Iris pigment epithelial cell (primary cell): ENCODE results near the gene CDKN2AIP.
A peak's percentile ranks its signal among the peaks of the same experiment; 100 is the strongest.
"Not testable (repeated sequence)": the region's sequence is repeated elsewhere in the genome, so short reads cannot be mapped to it uniquely, and the experiment has no call there.

Experiments
- DNase-seq: peaks from one replicate; pipeline ENCODE4 v3.0.0-alpha.2; 2011; ENCODE audit warnings: low read depth

The CDKN2AIP gene

DNA sequence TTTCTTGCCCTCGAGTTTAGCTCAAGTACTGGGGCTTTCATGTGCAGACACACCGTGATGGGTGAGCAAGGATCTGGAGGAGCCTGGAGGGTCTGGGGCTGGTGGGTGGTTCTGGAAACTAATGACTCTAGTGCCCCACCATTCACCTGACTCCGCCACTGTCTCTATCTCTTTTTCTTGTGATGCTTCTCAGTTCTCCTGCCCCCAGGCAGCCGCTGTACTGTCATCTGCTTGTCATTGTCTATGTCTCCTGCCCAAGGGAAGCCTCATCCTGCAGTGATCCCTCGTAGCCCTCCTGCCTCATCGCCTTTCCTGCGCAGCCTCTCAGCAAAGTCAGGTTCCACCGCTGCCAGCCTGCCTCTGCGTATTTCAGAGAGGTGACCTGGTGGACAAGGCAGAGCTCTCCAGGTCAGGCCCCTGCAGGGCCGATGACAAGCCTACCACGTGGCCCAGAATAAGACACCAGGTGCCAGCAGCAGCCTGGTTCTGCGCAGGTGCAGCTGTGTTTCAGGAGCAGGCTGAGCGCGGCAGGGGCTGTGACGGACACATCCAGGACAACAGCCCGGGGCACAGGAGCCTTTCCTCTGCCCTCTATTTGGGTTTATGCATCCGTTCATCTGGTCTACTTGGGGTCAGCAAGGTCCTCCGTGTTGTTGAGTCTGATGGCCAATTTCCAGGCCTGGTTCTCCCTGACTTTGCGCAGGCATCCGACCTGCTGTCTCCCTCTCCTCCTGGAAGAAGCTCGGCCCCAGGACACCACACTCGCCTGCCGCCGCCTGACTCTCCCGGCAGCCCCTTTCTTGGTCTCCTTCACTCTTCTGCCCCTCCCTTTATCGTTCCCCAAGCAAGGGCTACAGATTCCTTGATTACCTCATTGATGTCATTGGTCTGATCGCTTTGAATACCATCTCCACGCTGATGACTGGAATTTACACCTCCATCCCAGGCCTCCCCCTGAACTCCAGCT is 30.9 kb upstream of the CDKN2AIP start:
- DNase-seq = no peak

DNA sequence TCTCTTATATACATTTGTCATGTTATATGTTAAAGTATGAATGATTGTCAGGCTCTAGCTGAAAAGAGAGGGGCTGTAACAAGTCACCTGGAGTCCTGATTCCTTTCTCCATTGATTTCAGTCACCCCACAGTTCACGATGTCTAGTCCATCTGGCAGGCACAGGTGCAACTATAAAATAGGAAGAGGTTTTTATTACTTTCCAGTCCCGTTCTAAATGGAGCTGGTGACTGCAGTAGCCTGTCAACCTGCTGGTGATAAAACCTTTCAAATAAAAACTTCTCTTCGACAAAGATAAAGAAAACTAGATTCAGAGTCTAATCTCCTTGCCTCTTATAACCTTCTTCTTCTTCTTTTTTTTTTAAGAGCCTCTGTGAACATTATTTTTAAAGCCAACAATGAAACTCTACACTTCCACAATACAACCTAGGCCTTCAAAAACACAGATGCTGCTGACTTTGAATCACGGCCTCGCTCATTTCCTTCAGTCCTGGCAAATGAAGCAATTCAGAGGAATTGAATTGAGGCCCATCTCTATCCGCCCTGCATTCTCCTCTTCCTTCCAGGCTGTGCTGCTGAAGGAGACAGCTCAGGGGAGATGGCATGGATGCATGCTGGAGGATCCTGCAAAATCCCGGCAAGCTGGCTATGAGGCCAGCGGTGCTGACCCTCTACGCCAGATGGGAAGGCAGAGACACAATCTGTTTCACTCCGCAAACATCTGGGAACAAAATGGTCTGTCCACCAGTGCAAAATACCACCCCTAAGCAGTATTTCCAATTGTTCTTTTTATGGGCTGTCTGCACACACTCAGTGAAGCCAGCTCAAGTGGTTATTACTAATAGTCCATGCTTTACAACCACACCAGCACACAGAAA is 27.3 kb upstream of the CDKN2AIP start:
- no peak for DNase-seq

DNA sequence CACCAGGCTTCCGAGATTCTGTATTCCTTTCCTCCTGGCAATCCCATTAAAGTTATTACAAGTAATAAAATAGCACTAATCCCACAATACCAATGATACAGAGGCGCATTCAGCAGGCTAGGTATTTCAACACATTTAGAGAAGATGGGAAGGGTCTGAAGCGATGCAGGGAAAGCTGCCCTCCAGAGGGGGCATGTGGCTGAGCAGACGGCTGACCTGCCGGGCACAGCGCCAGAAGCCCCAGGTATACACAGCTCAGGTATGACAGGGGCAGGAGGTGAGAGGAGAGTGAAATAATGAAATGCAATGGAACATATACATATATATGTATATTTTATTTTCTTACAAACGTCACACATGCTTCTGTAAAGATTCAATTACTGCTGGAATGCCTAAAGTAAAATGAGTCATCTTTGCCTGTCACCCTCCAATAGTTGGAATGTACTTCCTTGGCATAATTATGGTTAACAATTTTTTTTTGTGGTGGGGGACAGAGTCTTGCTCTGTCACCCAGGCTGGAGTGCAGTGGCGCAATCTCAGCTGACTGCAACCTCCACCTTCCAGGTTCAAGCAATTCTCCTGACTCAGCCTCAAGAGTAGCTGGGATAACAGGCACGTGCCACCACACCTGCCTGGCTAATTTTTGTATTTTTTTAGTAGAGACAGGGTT is 21.3 kb upstream of the CDKN2AIP start:
- peak; percentile 45 for DNase-seq

DNA sequence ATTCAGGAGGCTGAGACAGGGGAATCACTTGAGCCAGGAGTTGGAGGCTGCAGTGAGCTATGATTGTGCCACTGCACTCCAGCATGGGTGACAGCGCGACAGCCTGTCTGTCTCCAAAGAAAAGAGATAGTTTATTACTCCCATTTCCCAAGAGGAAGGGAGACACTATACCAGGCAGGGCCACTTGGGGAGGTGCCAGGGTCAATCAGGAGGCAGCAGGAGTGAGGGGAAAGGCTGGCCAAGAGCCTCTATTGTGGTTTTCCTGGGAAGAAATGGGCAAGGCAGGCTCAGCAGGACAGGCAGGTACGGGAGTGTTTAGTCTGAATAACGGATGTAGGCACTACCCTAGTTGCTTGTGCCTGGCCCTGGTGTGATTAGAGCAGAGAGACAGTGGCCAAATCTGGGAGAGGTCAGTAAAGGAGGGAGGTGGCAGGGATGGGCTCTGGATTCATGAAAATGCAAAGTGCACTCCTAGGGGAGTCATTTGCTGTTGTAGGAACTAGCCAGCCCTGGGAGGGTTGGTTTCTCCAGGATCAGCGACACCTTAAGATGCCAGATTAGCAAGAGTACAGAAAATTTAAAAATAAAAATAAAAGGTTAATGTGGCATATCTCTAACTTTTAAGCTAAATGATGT is 20.2 kb upstream of the CDKN2AIP start:
- DNase-seq = no peak

DNA sequence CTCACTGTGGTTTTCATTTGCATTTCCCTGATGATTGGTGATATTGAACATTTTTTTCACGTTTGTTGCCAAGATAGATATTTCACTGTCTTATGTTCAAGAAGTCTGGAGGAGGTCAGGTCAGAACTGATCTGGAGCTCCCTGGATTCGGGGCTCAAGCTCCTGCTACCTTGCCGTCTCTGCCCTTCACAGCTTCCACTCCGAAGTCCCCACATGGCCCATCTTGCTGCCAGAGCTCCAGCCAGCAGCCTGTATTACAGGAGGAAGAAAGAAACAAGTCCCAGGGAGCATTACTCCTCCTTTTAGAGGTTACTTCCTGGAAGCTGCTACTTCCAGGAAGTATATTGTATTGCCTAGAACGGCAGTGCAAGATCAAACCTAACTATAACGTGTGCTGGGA is 17.9 kb upstream of the CDKN2AIP start:
- no peak for DNase-seq

DNA sequence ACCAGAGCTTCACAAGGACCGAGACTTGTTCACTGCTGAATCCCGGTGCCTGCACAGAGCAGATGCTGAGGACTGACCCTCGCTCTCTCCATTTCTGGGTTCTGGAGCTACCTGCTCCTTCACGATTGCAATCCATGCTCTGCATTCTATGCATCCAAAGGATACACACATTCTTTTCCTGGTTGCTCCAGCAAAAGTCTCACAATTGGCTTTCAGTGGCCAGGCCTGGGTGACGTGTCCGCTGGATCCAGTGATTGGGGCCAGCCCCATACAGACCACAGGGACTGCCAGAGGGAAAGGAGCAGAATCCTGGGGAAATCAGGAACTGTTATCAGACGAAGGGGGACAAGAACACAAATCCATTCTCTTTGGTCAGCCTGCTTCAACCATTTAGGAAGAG is 14.9 kb upstream of the CDKN2AIP start:
- DNase-seq = no peak

DNA sequence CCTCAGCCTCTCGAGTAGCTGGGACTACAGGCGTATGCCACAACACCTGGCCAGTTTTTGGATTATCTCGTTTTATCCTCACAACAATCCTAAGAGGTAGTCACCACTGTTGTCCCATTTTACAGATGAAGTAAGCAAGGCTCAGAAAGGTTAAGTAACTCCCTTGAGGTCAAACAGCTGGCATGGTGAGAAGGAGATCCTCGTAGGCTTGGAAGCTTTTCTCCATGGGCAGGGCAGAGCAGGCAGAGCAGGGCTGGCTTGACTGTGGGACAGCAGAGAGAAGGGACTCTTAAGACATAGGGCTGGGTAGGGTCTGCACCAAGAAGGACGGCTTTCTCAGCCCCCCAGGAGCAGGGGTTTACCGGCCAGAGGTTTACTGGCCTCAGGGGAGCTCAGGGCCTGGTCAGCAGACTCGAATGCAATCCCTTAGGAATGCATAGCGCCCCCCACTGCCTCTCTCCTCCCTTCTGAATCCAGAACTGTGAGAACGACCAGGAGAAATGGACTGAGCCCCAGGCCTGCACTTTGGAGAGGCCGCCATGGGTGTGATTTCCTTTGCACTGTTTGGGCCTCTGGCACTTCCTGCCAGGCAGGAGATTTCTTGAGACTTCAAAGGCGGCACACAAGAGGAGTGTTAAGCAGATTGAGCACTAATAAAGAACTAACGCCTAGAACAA is 14.0 kb upstream of the CDKN2AIP start:
- peak; percentile 19 for DNase-seq

DNA sequence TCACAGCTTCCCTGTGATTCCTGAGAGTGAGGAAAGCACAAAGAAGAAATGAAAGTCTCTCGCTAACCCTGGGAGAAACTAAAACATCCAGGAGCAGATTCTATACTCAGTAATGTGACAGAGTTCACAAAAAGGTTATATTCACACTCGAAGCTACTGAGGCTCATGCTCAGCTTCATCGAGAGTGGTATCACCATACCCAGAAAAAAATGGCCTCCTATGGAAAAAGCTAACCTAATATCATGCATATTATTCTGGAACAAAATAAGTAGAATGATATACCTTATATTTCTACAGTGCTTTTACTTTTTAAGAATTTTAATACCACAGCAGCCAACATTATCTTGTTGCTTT is 13.5 kb upstream of the CDKN2AIP start:
- DNase-seq = no peak

DNA sequence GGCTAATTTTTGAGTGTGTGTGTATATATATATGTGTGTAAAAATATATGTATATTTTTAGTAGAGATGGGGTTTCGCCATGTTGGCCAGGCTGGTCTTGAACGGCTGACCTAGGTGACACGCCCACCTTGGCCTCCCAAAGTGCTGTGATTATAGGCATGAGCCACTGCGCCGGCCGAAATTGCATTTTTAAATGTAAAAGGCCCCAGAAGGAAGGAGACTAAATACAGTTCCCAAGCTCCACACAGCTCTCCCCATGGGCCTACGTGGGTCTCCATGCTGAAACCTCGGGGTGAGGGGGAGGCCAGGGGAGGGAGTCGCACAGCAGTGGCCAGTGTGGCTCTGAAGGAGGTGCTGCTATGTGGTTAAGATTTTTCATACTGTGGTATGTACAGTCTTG is 12.8 kb upstream of the CDKN2AIP start:
- no peak for DNase-seq

DNA sequence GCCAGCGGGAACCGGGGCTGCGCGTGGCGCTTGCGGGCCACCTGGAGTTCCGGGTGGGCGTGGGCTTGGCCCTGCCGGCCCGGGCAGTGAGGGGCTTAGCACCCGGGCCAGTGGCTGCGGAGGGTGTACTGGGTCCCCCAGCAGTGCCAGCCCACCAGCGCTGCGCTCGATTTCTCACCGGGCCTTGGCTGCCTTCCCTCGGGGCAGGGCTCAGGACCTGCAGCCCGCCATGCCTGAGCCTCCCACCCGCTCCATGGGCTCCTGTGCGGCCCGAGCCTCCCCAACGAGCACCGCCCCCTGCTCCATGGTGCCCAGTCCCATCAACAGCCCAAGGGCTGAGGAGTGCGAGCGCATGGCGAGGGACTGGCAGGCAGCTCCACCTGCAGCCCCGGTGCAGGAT is 11.3 kb upstream of the CDKN2AIP start:
- not testable (repeated sequence) for DNase-seq

DNA sequence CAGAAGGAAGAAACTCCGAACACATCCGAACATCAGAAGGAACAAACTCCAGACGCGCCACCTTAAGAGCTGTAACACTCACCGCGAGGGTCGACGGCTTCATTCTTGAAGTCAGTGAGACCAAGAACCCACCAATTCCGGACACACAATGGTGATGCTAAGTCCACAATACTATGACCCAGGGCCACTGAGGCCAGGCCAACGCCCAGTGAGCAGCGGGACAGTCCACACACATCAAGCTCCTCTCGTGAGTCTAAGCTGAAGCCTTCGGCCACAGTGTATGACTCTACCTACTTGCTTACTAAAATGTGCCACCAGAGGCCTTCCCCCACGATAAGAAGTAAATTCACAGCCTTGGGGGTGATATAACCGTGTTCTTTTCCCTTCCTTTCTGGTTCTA is 10.2 kb upstream of the CDKN2AIP start:
- DNase-seq = no peak

DNA sequence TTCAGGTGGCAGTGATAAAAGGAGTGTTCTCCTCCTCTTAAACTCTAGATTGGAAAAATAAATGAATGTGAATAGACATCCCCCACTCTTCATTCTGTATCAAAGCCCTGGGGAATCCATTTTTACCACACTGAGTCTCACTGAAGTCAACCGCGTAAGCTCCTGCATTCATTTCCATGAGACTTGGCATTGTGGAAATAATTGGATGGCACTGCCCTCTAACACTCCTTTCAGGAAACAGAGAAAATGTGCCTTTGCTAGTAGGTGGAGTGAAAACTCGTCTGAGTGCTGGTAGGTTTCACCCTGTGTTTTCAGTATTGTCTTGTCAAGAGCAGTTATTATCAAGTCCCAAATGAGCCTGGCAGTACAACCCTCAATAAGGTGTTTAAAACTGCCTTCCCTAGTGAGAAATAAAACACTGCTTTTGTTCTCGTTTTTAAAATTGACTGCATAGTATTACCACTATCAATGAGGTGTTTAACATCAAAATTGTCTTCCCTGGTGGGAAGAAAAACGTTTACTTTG is 9.7 kb upstream of the CDKN2AIP start:
- DNase-seq = no peak

DNA sequence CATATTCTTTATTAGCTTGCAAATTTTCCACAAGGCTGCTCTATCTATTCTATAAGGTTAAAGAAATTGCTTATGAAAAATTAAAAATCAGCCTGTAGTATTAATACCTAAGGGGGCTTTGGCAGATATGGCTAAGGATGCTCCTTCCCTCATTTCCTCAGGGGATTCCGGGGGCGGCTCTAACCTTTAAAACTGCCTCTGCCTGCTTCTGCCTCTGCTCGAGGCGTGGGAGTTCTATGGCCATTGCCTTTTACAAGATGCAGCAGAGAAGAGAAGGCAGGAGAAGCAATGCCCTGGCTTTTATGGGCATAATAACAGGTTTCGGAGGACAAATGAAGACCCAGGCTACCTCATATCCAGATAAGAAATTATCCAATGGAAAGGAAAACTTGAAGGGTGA is 8.6 kb upstream of the CDKN2AIP start:
- no peak for DNase-seq

DNA sequence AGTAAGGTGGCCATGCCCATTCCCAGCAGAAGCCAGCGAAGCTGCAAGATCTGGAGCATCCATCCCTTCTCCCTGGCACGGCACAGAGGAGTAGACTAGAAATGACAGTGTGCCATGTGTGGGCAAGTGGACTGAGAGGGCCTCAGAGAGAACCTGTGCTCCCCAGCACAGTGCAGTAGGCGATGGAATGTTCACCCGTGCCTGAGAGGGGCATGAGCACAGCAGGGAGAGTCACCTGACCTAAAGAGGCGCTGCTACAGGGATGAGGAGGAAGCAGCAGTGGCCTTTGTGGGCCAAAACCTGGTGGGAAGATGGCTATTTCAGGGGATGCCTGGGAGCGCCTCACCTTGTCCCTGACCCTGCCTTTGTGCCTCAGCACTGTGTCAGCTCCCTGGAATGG is 8.0 kb upstream of the CDKN2AIP start:
- DNase-seq = no peak

DNA sequence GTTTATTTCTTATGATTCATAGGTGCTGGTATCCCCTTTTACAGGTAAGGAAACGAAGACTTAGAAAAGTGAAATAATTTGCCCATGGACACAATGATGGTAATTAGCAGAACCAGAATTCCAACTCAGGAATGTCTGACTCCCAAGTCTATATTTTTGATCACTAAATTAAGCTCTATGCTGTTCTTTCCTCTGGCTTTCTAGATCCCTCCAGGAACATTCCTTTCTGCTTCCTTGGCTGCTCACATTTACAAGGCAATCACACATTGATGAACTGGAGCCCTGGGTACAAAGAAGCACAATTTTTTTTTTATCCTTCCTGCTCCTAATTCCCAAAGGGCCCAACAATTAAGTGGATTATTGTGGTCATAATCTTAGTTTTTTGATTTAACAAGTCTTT is 7.0 kb upstream of the CDKN2AIP start:
- DNase-seq = no peak

DNA sequence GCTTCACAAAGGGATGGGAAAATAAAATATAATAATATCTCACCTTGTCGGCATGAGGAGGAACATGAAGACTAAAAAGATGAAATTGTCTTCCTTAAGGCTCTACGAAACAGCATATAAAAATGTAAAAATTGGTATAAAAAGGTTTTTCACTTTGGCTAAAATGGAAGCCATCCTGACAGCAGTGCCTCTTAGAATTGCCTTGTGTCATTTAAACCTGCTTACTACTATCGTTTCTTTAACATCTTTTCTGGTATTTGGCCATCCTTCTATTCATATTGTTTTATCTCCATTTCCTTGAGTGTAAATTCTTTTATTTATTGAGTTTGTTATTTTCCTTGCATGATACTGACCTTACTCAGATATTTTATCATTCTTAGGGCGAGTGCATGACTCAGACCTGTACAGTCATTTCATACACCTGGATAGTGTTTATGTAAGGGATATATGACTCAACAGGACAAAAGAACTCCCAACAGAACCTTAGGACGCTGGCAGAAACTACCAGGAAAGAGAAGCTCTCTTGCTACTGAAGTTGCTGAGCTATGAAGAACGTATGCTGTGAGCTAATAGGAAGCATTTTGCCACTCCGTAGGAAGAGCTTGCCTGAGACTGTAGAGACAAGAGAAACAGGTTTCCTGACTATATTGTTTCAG is 5.8 kb upstream of the CDKN2AIP start:
- DNase-seq = peak; percentile 87

DNA sequence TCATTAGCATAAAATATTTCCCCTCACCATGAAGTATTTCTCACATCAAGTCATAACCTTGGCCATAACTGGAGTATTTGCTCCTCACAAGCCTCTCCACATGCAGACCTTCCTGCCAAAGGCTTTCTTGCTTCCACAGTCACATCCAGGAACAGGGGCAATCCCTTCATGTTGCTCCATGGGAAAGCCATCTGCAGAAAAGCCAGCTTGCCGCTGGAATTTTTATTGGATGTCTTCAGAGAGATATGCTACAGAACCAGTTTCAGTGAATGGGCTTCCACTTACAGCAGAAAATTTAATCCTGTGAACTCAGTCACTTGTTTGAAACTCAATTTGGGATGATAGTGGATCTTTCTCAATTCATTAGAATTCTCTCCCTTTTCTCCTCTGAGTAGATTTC is 3.2 kb upstream of the CDKN2AIP start:
- no peak for DNase-seq

DNA sequence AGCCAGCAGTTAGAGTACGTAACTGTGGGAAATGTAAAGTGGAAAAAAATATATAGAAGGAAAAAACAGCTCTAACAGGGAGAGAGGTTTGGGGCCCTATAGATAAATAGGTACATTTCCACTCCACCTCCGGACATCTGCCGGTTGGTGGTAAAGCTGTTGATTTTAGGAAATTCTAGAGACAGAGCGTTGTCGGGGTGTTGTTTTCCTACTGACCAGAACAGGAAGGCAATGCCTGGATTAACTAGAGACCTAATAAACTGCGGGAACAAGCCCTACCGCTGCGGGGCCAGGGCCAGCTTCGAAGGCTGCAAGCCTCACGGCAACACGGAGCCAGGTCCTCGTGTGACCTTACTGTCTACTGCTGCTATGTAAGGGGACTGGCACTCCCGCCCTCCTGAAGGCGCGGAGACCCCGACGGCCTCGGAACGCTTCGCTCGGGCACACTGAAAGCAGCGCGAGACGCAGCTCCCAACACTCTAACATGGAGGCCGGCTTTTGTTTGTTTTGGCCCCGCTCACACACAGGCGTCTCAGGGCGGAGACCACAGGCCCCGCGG is 702 bp upstream of the CDKN2AIP start:
- peak; percentile 59 for DNase-seq

DNA sequence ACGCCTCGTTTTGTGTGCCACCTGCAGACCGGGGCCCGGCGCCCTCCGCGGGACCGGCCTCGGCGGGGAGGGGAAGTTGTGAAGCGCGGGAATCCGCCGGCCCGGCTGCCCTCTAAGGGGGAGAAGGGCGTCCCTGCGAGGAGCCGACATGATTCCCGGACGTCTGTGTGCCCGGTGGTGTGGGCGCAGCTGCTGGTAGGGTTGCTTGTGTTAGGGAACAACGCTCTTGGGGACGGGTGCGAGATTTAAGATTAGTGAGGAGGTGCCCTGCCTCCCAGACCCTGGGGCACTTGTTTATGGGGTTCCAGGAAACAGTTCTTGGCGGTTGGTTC is 627 bp downstream of the CDKN2AIP start:
- no peak for DNase-seq

DNA sequence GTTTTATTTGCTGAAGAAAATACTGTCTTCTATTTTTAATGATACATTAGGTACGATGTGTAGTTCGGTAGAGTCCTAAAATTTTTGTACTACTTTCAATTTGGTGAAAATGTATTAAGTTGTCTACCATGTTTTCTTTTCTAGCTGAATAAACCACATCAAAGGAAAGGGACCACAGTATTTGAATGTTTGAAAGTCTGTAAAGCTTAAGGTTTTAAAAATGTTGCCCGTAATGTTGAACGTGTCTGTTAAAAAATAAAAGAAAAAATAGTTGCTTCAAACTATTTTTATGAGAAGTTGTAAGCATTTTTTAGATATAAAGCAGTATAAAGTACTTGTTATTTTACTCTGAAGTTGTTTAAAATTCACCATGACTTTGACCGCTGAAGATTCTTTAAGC is 3.2 kb downstream of the CDKN2AIP start:
- DNase-seq = no peak

DNA sequence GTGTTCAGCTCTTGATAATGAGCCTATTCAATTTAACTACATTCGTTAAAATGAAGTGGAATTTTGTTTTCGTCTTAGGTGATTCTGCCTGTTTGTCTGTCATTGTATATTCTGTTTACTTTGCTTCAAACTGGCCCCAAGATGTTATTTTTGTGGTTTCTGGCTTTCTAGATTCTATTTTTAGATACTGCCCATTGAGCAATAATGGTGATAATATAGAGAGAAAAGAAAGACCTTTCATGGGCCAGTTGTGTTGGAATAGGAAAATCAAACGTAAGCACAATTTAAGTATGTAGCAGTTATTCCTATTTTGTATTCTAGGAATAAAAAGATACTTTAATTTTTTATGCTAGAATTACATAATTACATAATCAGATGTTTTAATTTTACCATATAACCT is 4.0 kb downstream of the CDKN2AIP start:
- peak; percentile 45 for DNase-seq
